ENCODE measurements around the gene SUSD1. TPM values are rescaled to one million over a fixed set of nuclear protein-coding genes. Genes with fewer than 3 reads are reported as not detected.

SUSD1 gene
- total RNA-seq, 1 experiment from 2014 or later, result 7.9 TPM

GRCh38 chr9:112224401-112225289, 49.5 kb upstream of the SUSD1 start:
- no peak for ATAC-seq

More at GRCh38 chr9:112224401-112225289, 49.5 kb upstream of the SUSD1 start:
- H3K4me3 ChIP-seq (replicated peaks in 1 of 2; ENCODE audit: low read depth in 1 of 2, low read length in 2 of 2), result no peak overlapping the region
- no peak for DNase-seq (ENCODE audit: low read depth, low spot score)
- 0 out of 2 replicates have a peak, but pooled peaks cover 5% of the 10 kb centered on the region for H3K9me2 ChIP-seq (ENCODE audit: insufficient read depth)
- no peak overlapping the region for H3K4me2 ChIP-seq (ENCODE audit: low read length)
- H3K79me2 ChIP-seq (ENCODE audit: insufficient read depth, low read length), result no peaks in the 10 kb centered on the region
- no peaks in the 10 kb centered on the region for H3K9me3 ChIP-seq (ENCODE audit: control insufficient read depth in 1 of 2, insufficient read depth in 1 of 2, low read depth in 1 of 2, low read length in 2 of 2)
- ChIA-PET POLR2A (no interaction called here), RAD21 (ENCODE audit: low non-redundant PET in 1 of 2, low total read pairs in 2 of 2, uncharacterized antibody in 2 of 2, unreplicated experiment in 2 of 2) (no interaction called here), CTCF (no interaction called here)
- H3K9ac ChIP-seq (ENCODE audit: low read length), result no peak overlapping the region
- no peak overlapping the region for H3K27ac ChIP-seq (ENCODE audit: low read depth, low read length)
- TF ChIP-seq ZNF274 (IDR thresholded peaks at IDR 0.05; ENCODE audit: low read depth, low read length), result no peak
- TF ChIP-seq RAD21 (IDR thresholded peaks at IDR 0.05; ENCODE audit: low read depth), result no peak
- no peak for TF ChIP-seq SIN3A (IDR thresholded peaks at IDR 0.05; ENCODE audit: low read depth)
- no peak for TF ChIP-seq TCF7L2 (IDR thresholded peaks at IDR 0.05; ENCODE audit: borderline replicate concordance, extremely low read depth, insufficient read depth, insufficient read length)
- TF ChIP-seq FOSL1 (IDR thresholded peaks at IDR 0.05; ENCODE audit: low read depth), result no peak
- no peak for TF ChIP-seq YY1 (IDR thresholded peaks at IDR 0.05; ENCODE audit: extremely low read depth, insufficient replicate concordance, low read depth, low read length)
- TF ChIP-seq POLR2A (IDR thresholded peaks at IDR 0.05; ENCODE audit: borderline replicate concordance, extremely low read depth, insufficient read depth, insufficient read length), result no peak
- TF ChIP-seq SP1 (IDR thresholded peaks at IDR 0.05; ENCODE audit: low read depth), result no peak
- TF ChIP-seq, protein P1, sequence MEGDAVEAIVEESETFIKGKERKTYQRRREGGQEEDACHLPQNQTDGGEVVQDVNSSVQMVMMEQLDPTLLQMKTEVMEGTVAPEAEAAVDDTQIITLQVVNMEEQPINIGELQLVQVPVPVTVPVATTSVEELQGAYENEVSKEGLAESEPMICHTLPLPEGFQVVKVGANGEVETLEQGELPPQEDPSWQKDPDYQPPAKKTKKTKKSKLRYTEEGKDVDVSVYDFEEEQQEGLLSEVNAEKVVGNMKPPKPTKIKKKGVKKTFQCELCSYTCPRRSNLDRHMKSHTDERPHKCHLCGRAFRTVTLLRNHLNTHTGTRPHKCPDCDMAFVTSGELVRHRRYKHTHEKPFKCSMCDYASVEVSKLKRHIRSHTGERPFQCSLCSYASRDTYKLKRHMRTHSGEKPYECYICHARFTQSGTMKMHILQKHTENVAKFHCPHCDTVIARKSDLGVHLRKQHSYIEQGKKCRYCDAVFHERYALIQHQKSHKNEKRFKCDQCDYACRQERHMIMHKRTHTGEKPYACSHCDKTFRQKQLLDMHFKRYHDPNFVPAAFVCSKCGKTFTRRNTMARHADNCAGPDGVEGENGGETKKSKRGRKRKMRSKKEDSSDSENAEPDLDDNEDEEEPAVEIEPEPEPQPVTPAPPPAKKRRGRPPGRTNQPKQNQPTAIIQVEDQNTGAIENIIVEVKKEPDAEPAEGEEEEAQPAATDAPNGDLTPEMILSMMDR (IDR thresholded peaks at IDR 0.05 in 2 of 3, conservative IDR thresholded peaks at IDR 0.05 in 1 of 3; ENCODE audit: borderline replicate concordance in 1 of 3, insufficient read depth in 1 of 3, low read depth in 2 of 3, low read length in 2 of 3), result no peak
- TF ChIP-seq POLR2AphosphoS5 (IDR thresholded peaks at IDR 0.05; ENCODE audit: low read depth, low read length), result no peak
- TF ChIP-seq SRF (IDR thresholded peaks at IDR 0.05; ENCODE audit: low read depth), result no peak
- TF ChIP-seq ATF3 (IDR thresholded peaks at IDR 0.05), result no peak
- TF ChIP-seq CEBPB (IDR thresholded peaks at IDR 0.05; ENCODE audit: low read depth), result no peak
- TF ChIP-seq, protein P2, sequence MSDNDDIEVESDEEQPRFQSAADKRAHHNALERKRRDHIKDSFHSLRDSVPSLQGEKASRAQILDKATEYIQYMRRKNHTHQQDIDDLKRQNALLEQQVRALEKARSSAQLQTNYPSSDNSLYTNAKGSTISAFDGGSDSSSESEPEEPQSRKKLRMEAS (IDR thresholded peaks at IDR 0.05), result no peak
- H2AFZ ChIP-seq (ENCODE audit: low read depth, low read length, poor library complexity, severe bottlenecking), result no peak overlapping the region
- H3K36me3 ChIP-seq (ENCODE audit: control insufficient read depth in 1 of 2, insufficient read depth in 2 of 2, low read length in 2 of 2), result peaks cover 14 to 20% of the 10 kb centered on the region in 2 experiments; a peak in 3 of 4 replicates
- BruUV-seq (replicated peaks), result no TSS peak
- no peaks in the 10 kb centered on the region for H3K27me3 ChIP-seq (ENCODE audit: insufficient read depth, low read length)
- H4K20me1 ChIP-seq (ENCODE audit: insufficient read depth), result no peaks in the 10 kb centered on the region
- intact Hi-C loops (cut with micrococcal nuclease), result no loop called here
- no peaks in the 10 kb centered on the region for H3K4me1 ChIP-seq (ENCODE audit: control insufficient read depth in 1 of 2, insufficient read depth in 2 of 2, low read length in 2 of 2)

All from HCT116 (cell line).